Heart left ventricle (tissue), 16 donors: ENCODE measurements around the gene UBE2V1. TPM values are rescaled to one million over a fixed set of nuclear protein-coding genes. Genes with fewer than 3 reads are reported as not detected.

Experiments
- ATAC-seq, 4 donors: fragments of 200-7000 bp; cut with Tn5 transposase; one replicate each; pipeline ENCODE4 v1.9.1; 2020 to 2022; ENCODE audit warnings: moderate library complexity in 4 of 4, mild to moderate bottlenecking in 3 of 4, moderate number of reproducible peaks in 1 of 4
- DNase-seq, 5 donors: peaks; one replicate each; pipeline ENCODE4 v3.0.0-alpha.2; 2020
- H3K27ac ChIP-seq, 12 donors: fragments of 200-600 bp; sonication (generic) in 4 of 12; one replicate each; pipeline versions ENCODE4 v1.5.0 to v1.8.0; 2016 to 2022; ENCODE audit warnings: mild to moderate bottlenecking in 2 of 12
- H3K27me3 ChIP-seq, 9 donors: fragments of 200-600 bp; sonication (generic) in 2 of 9; one replicate each; pipeline versions ENCODE4 v1.5.1 to v1.8.0; 2016 to 2022; ENCODE audit warnings: mild to moderate bottlenecking in 3 of 9
- H3K36me3 ChIP-seq, 9 donors: fragments of 200-600 bp; sonication (generic) in 2 of 9; one replicate each; pipeline versions ENCODE4 v1.5.0 to v1.8.0; 2018 to 2022; ENCODE audit warnings: mild to moderate bottlenecking in 2 of 9
- H3K4me1 ChIP-seq, 12 donors: fragments of 200-600 bp; sonication (generic) in 4 of 12; one replicate each; pipeline versions ENCODE4 v1.5.0 to v1.8.0; 2016 to 2022; ENCODE audit warnings: mild to moderate bottlenecking in 3 of 12
- H3K4me3 ChIP-seq, 12 donors: fragments of 200-600 bp; sonication (generic) in 4 of 12; one replicate each; pipeline versions ENCODE4 v1.5.0 to v1.8.0; 2017 to 2022; ENCODE audit warnings: mild to moderate bottlenecking in 9 of 12, moderate library complexity in 4 of 12
- H3K9me3 ChIP-seq, 12 donors: fragments of 200-600 bp; sonication (generic) in 4 of 12; one replicate each; pipeline versions ENCODE4 v1.5.0 to v1.8.0; 2016 to 2022; ENCODE audit warnings: mild to moderate bottlenecking in 1 of 12
- POLR2A ChIP-seq, 2 donors: fragments of 450-650 bp; IDR thresholded peaks; one replicate each; pipeline ENCODE4 v1.6.1; 2017; ENCODE audit warnings: antibody characterized with exemption in 2 of 2, mild to moderate bottlenecking in 2 of 2, moderate library complexity in 2 of 2
- WGBS, 4 donors: extraction: QIAGEN DNeasy Blood & Tissue Kit in 2 of 4; methylation state at CpG; one replicate each; pipeline versions ENCODE4 v1.1.5 to v1.1.7; 2013 to 2018; 5-methylcytosine and 5-hydroxymethylcytosine counted together
- intact Hi-C, 10 donors: fragments of 100-400 bp; cut with DNase I; formaldehyde crosslinking; loops; one replicate each; pipeline versions ENCODE4 v1.11.1 to v1.14.2; 2022
- polyA plus RNA-seq, 2 donors: library from polyadenylated mRNA; stranded (reverse); fragments of 200-250 nt; gene quantifications; one replicate each; pipeline ENCODE4 v1.2.3, GENCODE V29; 2013
- total RNA-seq, 9 donors: library from RNA; depleted of rRNA in 2 of 9; stranded (reverse); fragments of >200 nt in 2 of 9; fragmentation: NEBNext Ultra II Directional in 3 of 9; extraction: Animal tissue kit (Norgen Biotek cat#: 25700) in 3 of 9; gene quantifications; one replicate each; pipeline versions ENCODE4 v1.1.0 to v1.2.4, GENCODE V29; 2016 to 2023
- TF ChIP-seq, protein P1 (sequence below), 12 donors: fragments of 200-600 bp; sonication (generic) in 4 of 12; IDR thresholded peaks; one replicate each; pipeline versions ENCODE4 v1.5.0 to v1.8.0; 2018 to 2022; ENCODE audit warnings: antibody characterized with exemption in 12 of 12, mild to moderate bottlenecking in 5 of 12
- donor health status: ischemic (EF 13 %, LVEDD 7.1; RV severe dilation, severe dysfunction).
- donor health status: healthy with polysubstance abuse.
- donor health status: DM: no; HTN: yes; CAD: no.
- donor health status: DM: no; HTN: no; CAD: no.
- donor health status: ischemic (EF 25% LVEDD 6.9; RV normal size, moderate dysfunction).
- donor health status: ischemic (EF 25% LVEDD 5.7; RV mildly dilated, moderate dysfunction).
- donor health status: healthy.
- donor health status: DM: yes; HTN: yes; CAD: no.
- donor health status: ischemic (EF 35%, LVEDD 5.7; RV mildly dilated, moderate dysfunction).
- donor health status: nonischemic (EF 11% LVEDD 7.7; RV severe dilation, severe dysfunction).
- donor health status: DM: yes; HTN: yes; CAD: no.
- donor health status: PGD.
- donor health status: ischemic (EF 29% LVEDD 5.4; RV normal size, mild dysfunction).
- donor health status: nonischemic (EF 23%, LVEDD 6.1; RV moderate dilation, normal function).

Gene UBE2V1
- total and polyA plus RNA-seq, 11 donors = 54.2 to 105 (median 78.5) TPM

DNA sequence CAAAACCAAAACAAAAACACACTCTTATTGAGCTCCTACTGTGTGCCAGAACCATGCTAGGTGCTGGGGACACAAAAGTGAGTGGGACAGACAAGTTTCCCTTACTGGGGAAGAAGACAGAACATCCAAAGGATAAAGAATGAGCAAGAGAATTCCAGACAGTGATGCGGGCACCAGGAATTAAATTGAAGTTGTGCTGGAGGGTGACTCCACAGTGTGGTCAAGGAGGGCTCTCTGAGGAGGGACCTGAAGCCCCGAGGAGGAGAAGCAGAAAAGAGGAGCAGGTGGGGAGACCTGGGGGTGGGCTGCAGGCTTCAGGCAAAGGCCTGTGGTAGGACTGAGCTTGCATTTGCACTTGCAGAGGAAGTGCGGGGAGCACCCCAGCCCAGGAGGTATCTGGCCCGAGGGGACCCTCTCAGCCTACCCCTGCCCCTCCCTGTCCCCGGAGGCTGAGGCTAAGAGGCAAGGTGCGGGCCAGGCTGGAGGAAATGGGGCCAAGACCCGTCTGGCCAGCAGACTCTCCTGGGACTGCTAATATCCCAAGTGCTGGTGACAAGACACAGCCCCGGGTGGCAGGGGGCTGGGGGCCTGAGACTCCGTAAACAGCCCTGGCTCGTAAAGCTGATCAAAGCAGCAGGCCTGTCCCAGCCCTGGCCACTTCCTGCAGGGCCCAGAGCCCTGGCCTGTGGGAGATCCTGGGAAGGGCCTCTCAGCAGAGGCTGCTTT is 73.1 kb downstream of the UBE2V1 start:
- peaks cover 0 to 7% (median 0%) of the 10 kb centered on the region in 12 donors for H3K4me1 ChIP-seq
- no peaks in the 10 kb centered on the region for H3K27me3 ChIP-seq
- no peak overlapping the region for H3K27ac ChIP-seq
- H3K9me3 ChIP-seq = no peaks in the 10 kb centered on the region
- no peaks in the 10 kb centered on the region for H3K36me3 ChIP-seq
- TF ChIP-seq POLR2A (IDR thresholded peaks at IDR 0.05) = no peak
- TF ChIP-seq, protein P1, sequence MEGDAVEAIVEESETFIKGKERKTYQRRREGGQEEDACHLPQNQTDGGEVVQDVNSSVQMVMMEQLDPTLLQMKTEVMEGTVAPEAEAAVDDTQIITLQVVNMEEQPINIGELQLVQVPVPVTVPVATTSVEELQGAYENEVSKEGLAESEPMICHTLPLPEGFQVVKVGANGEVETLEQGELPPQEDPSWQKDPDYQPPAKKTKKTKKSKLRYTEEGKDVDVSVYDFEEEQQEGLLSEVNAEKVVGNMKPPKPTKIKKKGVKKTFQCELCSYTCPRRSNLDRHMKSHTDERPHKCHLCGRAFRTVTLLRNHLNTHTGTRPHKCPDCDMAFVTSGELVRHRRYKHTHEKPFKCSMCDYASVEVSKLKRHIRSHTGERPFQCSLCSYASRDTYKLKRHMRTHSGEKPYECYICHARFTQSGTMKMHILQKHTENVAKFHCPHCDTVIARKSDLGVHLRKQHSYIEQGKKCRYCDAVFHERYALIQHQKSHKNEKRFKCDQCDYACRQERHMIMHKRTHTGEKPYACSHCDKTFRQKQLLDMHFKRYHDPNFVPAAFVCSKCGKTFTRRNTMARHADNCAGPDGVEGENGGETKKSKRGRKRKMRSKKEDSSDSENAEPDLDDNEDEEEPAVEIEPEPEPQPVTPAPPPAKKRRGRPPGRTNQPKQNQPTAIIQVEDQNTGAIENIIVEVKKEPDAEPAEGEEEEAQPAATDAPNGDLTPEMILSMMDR (IDR thresholded peaks at IDR 0.05) = no peak
- H3K4me3 ChIP-seq = no peak overlapping the region
- ATAC-seq (no peak), DNase-seq (no peak)
- intact Hi-C loops = no loop called here
- 70 to 84% (median 78%) methylated on average over 7 to 10 of the region's 10 CpGs for WGBS, 4 donors

DNA sequence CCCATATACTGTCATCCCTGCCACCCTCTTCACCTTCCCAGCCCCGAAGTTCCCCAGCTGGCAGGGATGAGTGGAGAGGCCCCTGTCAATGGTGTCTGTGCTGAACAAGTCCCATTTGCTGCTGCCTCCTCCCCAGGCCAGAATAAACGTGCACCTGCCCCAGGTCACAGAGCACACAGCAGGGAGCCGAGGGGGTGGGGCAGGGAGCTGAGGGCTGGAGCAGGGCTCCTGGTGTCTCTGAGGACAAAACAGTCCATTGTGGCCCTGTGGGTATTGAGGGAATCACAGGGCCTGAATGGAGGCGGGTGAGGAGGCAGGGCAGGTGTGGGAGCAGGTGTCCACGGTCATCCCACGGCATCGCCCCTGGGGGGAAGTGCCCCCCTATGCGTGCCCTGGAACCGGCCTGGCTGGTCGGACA is 74.4 kb downstream of the UBE2V1 start:
- Histone ChIP-seq H3K27me3 (no peaks in the 10 kb centered on the region), H3K4me3 (no peak overlapping the region), H3K9me3 (no peaks in the 10 kb centered on the region), H3K4me1 (peaks cover 0 to 14% (median 2%) of the 10 kb centered on the region in 12 donors), H3K27ac (no peak overlapping the region), H3K36me3 (no peaks in the 10 kb centered on the region)
- ATAC-seq = no peak
- intact Hi-C loops = no loop called here
- no peak for DNase-seq
- TF ChIP-seq, protein P1 (IDR thresholded peaks at IDR 0.05) = no peak
- TF ChIP-seq POLR2A (IDR thresholded peaks at IDR 0.05) = no peak
- WGBS, 4 donors = 80 to 87% (median 86%) methylated on average over 10 of the region's 10 CpGs

DNA sequence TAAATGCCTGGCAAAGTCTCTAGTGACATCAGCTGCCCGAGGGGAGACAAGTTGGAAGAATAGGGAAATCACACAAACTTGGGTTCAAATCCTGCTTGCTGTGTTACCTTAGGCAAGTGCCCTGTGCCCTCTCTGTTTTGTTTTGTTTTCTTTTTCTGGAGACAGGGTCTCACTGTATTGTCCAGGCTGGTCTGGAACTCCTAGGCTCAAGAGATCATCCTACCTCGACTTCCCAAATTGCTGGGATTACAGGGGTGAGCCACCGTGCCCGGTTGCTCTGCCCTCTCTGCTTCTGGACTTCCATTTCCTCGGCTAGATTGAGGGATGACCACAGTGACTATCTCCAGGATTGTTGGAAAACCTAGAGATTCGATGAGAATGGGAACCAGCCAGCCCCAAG is 74.8 kb downstream of the UBE2V1 start:
- no peaks in the 10 kb centered on the region for H3K9me3 ChIP-seq
- TF ChIP-seq POLR2A (IDR thresholded peaks at IDR 0.05) = no peak
- TF ChIP-seq, protein P1 (IDR thresholded peaks at IDR 0.05) = no peak
- H3K4me3 ChIP-seq = no peak overlapping the region
- WGBS, 4 donors = 64 to 89% (median 68%) methylated on average over 6 of the region's 6 CpGs
- H3K27ac ChIP-seq = no peak overlapping the region
- no peaks in the 10 kb centered on the region for H3K27me3 ChIP-seq
- intact Hi-C loops = no loop called here
- H3K4me1 ChIP-seq = peaks cover 0 to 18% (median 3%) of the 10 kb centered on the region in 12 donors
- ATAC-seq (no peak), DNase-seq (no peak)
- no peaks in the 10 kb centered on the region for H3K36me3 ChIP-seq

DNA sequence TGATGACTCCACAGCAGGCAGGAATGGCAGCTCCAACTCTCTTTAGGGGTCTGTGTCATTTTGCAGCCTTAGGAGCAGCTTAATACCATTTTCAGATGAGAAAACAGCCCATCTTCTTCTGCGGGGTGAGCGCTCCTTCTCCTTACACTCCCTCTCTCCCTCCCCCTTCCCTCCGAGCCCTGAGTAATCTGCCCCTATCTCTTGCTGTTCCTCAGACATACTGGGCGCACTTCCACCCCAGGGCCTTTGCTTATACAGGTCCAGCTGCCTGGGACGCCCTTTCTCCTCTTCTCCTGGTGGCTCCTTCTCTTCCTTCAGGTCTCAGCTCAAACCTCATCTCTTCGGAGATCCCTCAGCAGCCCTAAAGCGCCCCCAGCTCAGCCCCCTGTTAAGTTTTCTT is 75.4 kb downstream of the UBE2V1 start:
- Histone ChIP-seq H3K9me3 (no peaks in the 10 kb centered on the region), H3K36me3 (no peaks in the 10 kb centered on the region), H3K4me3 (no peak overlapping the region), H3K27me3 (no peaks in the 10 kb centered on the region), H3K27ac (no peak overlapping the region), H3K4me1 (peaks cover 0 to 21% (median 3%) of the 10 kb centered on the region in 12 donors)
- ATAC-seq (no peak), DNase-seq (no peak)
- WGBS, 4 donors = 88 to 92% (median 89%) methylated on average over 7 of the region's 7 CpGs
- TF ChIP-seq POLR2A (IDR thresholded peaks at IDR 0.05) = no peak
- TF ChIP-seq, protein P1 (IDR thresholded peaks at IDR 0.05) = no peak
- intact Hi-C loops = no loop called here
